Measurements from ENCODE around the gene ZBTB49.

- TF ChIP-seq POLR2AphosphoS5 (IDR thresholded peaks at IDR 0.05; ENCODE audit: low read depth, low read length) (no peak), POLR2A (IDR thresholded peaks at IDR 0.05; ENCODE audit: low read depth, low read length) (no peak), POU2F2 (IDR thresholded peaks at IDR 0.05; ENCODE audit: low read depth, low read length) (no peak), TAF1 (IDR thresholded peaks at IDR 0.05; ENCODE audit: low read depth, low read length) (no peak), SPI1 (IDR thresholded peaks at IDR 0.05; ENCODE audit: low read depth, low read length) (no peak), PAX5 (IDR thresholded peaks at IDR 0.05; ENCODE audit: insufficient read depth, low read length, severe bottlenecking) (no peak)
Measured at GRCh38 chr4:4268776-4269175, 21.3 kb upstream of the ZBTB49 start.

All from GM12891 (cell line).